ENCODE results near the gene NRF1.

Gene NRF1

GRCh38 chr7:129742256-129742655 is 130.7 kb downstream of the NRF1 start:
- TF ChIP-seq CTCF (IDR thresholded peaks at IDR 0.05; ENCODE audit: low read depth, low read length): no peak

GRCh38 chr7:129746857-129747529 is 135.5 kb downstream of the NRF1 start:
- TF ChIP-seq CTCF (IDR thresholded peaks at IDR 0.05; ENCODE audit: low read depth, low read length): no peak
- H3K4me3 ChIP-seq (ENCODE audit: low read depth, low read length): no peak overlapping the region

More at GRCh38 chr7:129742256-129742655, 130.7 kb downstream of the NRF1 start:
- H3K4me3 ChIP-seq (ENCODE audit: low read depth, low read length): no peak overlapping the region

GRCh38 chr7:129748356-129749109 is 137.0 kb downstream of the NRF1 start:
- no peak overlapping the region for H3K4me3 ChIP-seq (ENCODE audit: low read depth, low read length)
- TF ChIP-seq CTCF (IDR thresholded peaks at IDR 0.05; ENCODE audit: low read depth, low read length): no peak

GRCh38 chr7:129750091-129750490 is 138.6 kb downstream of the NRF1 start:
- H3K4me3 ChIP-seq (ENCODE audit: low read depth, low read length): no peak overlapping the region
- TF ChIP-seq CTCF (IDR thresholded peaks at IDR 0.05; ENCODE audit: low read depth, low read length): no peak

- H3K4me3 ChIP-seq (ENCODE audit: low read depth, low read length): no peak overlapping the region
- TF ChIP-seq CTCF (IDR thresholded peaks at IDR 0.05; ENCODE audit: low read depth, low read length): no peak
Measured at GRCh38 chr7:129750501-129750900, 139.0 kb downstream of the NRF1 start.

GRCh38 chr7:129751916-129752315 is 140.4 kb downstream of the NRF1 start:
- no peak overlapping the region for H3K4me3 ChIP-seq (ENCODE audit: low read depth, low read length)
- no peak for TF ChIP-seq CTCF (IDR thresholded peaks at IDR 0.05; ENCODE audit: low read depth, low read length)

GRCh38 chr7:129752760-129753159 is 141.2 kb downstream of the NRF1 start:
- H3K4me3 ChIP-seq (ENCODE audit: low read depth, low read length): no peak overlapping the region
- TF ChIP-seq CTCF (IDR thresholded peaks at IDR 0.05; ENCODE audit: low read depth, low read length): no peak

Measured in WI38 (cell line).